HepG2 (cell line): ENCODE data around the gene ANAPC2. TPM values are rescaled to one million over a fixed set of nuclear protein-coding genes. Genes with fewer than 3 reads are reported as not detected.

Source experiments
- ATF4 ChIP-seq, 2 experiments: fragments of 450-650 bp in 1 of 2; sonication (generic) in 1 of 2; formaldehyde crosslinking; IDR thresholded peaks; 2 replicates each; pipeline versions ENCODE4 v1.5.0 to v1.8.0; 2020 to 2022; ENCODE audit warnings: mild to moderate bottlenecking in 1 of 2, missing genetic modification reagents in 1 of 2
- GATAD2A ChIP-seq: IDR thresholded peaks from 2 replicates; pipeline ENCODE4 v1.6.1; 2016
- HIC2 ChIP-seq: sonication (generic); formaldehyde crosslinking; IDR thresholded peaks from 2 replicates; pipeline ENCODE4 v1.9.0; 2022; ENCODE audit warnings: low read depth, missing genetic modification reagents
- HOXA3 ChIP-seq: sonication (generic); formaldehyde crosslinking; IDR thresholded peaks from 2 replicates; pipeline ENCODE4 v1.5.0; 2020; ENCODE audit warnings: missing genetic modification reagents
- KAT2B ChIP-seq: fragments of 150-350 bp; IDR thresholded peaks from 2 replicates; pipeline ENCODE4 v1.6.1; 2014; ENCODE audit warnings: low read depth, low read length, borderline replicate concordance
- KAT8 ChIP-seq: IDR thresholded peaks from 2 replicates; pipeline ENCODE4 v1.6.1; 2016; ENCODE audit warnings: missing genetic modification reagents, missing compliant biosample characterization
- KDM6A ChIP-seq: IDR thresholded peaks from 2 replicates; pipeline ENCODE4 v1.6.1; 2016; ENCODE audit warnings: low read depth
- LCORL ChIP-seq, 2 experiments: fragments of 450-650 bp in 1 of 2; sonication (generic) in 1 of 2; formaldehyde crosslinking in 1 of 2; IDR thresholded peaks; 2 replicates each; pipeline versions ENCODE4 v1.5.0 to v1.6.1; 2017 to 2020; ENCODE audit warnings: antibody characterized with exemption in 1 of 2, missing genetic modification reagents in 1 of 2
- PREB ChIP-seq: sonication (generic); formaldehyde crosslinking; IDR thresholded peaks from 2 replicates; pipeline ENCODE4 v1.4.0; 2020; ENCODE audit warnings: missing genetic modification reagents
- RBM39 ChIP-seq: fragments of 200-400 bp; formaldehyde crosslinking; IDR thresholded peaks from one replicate; pipeline ENCODE4 v1.6.1; 2018; ENCODE audit warnings: antibody characterized with exemption, mild to moderate bottlenecking, low read depth, low read length; ENCODE audit not compliant: poor library complexity, severe bottlenecking
- SAP130 ChIP-seq: IDR thresholded peaks from 2 replicates; pipeline ENCODE4 v1.6.1; 2016; ENCODE audit warnings: low read depth
- SSRP1 ChIP-seq: IDR thresholded peaks from 2 replicates; pipeline ENCODE4 v1.6.1; 2016; ENCODE audit warnings: control low read depth
- ZBTB21 ChIP-seq: sonication (generic); formaldehyde crosslinking; IDR thresholded peaks from 2 replicates; pipeline ENCODE4 v1.4.0; 2020; ENCODE audit warnings: missing genetic modification reagents
- ZFX ChIP-seq: sonication (generic); formaldehyde crosslinking; IDR thresholded peaks from 2 replicates; pipeline ENCODE4 v1.4.0; 2020; ENCODE audit warnings: mild to moderate bottlenecking, low read depth, missing genetic modification reagents, moderate library complexity
- ZNF24 ChIP-seq: fragments of 450-650 bp; IDR thresholded peaks from 2 replicates; pipeline ENCODE4 v1.6.1; 2017; ENCODE audit warnings: antibody characterized with exemption, mild to moderate bottlenecking
- ZNF256 ChIP-seq: sonication (generic); formaldehyde crosslinking; conservative IDR thresholded peaks from 2 replicates; pipeline ENCODE4 v1.4.0; 2020; ENCODE audit warnings: missing genetic modification reagents
- polyA plus RNA-seq, 8 experiments: library from polyadenylated mRNA; depleted of rRNA in 3 of 8; stranded (reverse) in 7 of 8; unstranded in 1 of 8; fragments of >200 nt; fragmentation: Illumina TruSeq in 4 of 8; extraction: Trizol in 4 of 8; gene quantifications; 2 replicates each; pipeline versions ENCODE4 v1.2.1 to v1.2.3, GENCODE V29; 2011 to 2016; ENCODE audit warnings: low read depth in 4 of 8, missing spikeins in 1 of 8, mixed read lengths in 1 of 8; ENCODE audit not compliant: insufficient read depth in 1 of 8
- total RNA-seq, 5 experiments: library from RNA; depleted of rRNA; stranded (reverse); fragments of >200 nt; fragmentation: Illumina TruSeq; extraction: Trizol; gene quantifications; 2 replicates each; pipeline ENCODE4 v1.2.3, GENCODE V29; 2016; ENCODE audit warnings: low read depth in 1 of 5
- TF ChIP-seq, protein P1 (sequence below): sonication (generic); formaldehyde crosslinking; IDR thresholded peaks from 2 replicates; pipeline ENCODE4 v1.5.0; 2020; ENCODE audit warnings: mild to moderate bottlenecking, missing genetic modification reagents
- TF ChIP-seq, protein P2 (sequence below): sonication (generic); IDR thresholded peaks from 2 replicates; pipeline ENCODE4 v1.6.1; 2016; ENCODE audit warnings: low read depth, borderline replicate concordance

The ANAPC2 gene
- total and polyA plus RNA-seq, 2 of the 13 experiments (the other 11 are each of a cell fraction or from before 2014, with no cell fraction given): 12.3 to 15.4 TPM

GRCh38 chr9:137218754-137219271, 30.5 kb upstream of the ANAPC2 start (continued):
- TF ChIP-seq SSRP1 (CRISPR knock-in tag) (no peak; the same call in 1 of the 2 replicates), ZFX (CRISPR knock-in tag) (peak; percentile 61), RBM39 (no peak), KDM6A (CRISPR knock-in tag) (no peak), GATAD2A (CRISPR knock-in tag) (peak; percentile 84), LCORL (IDR thresholded peaks at IDR 0.05) (no peak), LCORL (CRISPR knock-in tag; IDR thresholded peaks at IDR 0.05) (peak; percentile 57; the same call in 1 of the 2 replicates), KAT8 (CRISPR knock-in tag) (peak; percentile 35; the same call in 1 of the 2 replicates), PREB (CRISPR knock-in tag) (no peak), ATF4 (CRISPR knock-in tag; IDR thresholded peaks at IDR 0.05) (0 out of 4 replicates have a peak, but pooled peaks of 1 of the 2 experiments have one; percentile 13), KAT2B (no peak), HIC2 (CRISPR knock-in tag) (peak; percentile 91), SAP130 (CRISPR knock-in tag) (peak; percentile 96), ZNF24 (no peak), HOXA3 (CRISPR knock-in tag) (peak; percentile 45; the same call in 1 of the 2 replicates), ZNF256 (CRISPR knock-in tag) (no peak), ZBTB21 (CRISPR knock-in tag) (no peak)
- TF ChIP-seq, protein P1, sequence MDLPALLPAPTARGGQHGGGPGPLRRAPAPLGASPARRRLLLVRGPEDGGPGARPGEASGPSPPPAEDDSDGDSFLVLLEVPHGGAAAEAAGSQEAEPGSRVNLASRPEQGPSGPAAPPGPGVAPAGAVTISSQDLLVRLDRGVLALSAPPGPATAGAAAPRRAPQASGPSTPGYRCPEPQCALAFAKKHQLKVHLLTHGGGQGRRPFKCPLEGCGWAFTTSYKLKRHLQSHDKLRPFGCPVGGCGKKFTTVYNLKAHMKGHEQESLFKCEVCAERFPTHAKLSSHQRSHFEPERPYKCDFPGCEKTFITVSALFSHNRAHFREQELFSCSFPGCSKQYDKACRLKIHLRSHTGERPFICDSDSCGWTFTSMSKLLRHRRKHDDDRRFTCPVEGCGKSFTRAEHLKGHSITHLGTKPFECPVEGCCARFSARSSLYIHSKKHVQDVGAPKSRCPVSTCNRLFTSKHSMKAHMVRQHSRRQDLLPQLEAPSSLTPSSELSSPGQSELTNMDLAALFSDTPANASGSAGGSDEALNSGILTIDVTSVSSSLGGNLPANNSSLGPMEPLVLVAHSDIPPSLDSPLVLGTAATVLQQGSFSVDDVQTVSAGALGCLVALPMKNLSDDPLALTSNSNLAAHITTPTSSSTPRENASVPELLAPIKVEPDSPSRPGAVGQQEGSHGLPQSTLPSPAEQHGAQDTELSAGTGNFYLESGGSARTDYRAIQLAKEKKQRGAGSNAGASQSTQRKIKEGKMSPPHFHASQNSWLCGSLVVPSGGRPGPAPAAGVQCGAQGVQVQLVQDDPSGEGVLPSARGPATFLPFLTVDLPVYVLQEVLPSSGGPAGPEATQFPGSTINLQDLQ (CRISPR knock-in tag): no peak
- TF ChIP-seq, protein P2, sequence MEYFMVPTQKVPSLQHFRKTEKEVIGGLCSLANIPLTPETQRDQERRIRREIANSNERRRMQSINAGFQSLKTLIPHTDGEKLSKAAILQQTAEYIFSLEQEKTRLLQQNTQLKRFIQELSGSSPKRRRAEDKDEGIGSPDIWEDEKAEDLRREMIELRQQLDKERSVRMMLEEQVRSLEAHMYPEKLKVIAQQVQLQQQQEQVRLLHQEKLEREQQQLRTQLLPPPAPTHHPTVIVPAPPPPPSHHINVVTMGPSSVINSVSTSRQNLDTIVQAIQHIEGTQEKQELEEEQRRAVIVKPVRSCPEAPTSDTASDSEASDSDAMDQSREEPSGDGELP: peak; percentile 98
